GM13977 (cell line): ENCODE measurements around the gene METAP1D.
"Not testable (repeated sequence)": the region's sequence is repeated elsewhere in the genome, so short reads cannot be mapped to it uniquely, and the experiment has no call there.

ENCODE experiments used
- DNase-seq: peaks from one replicate; pipeline ENCODE4 v3.0.0; 2012; ENCODE audit warnings: low spot score
- in situ Hi-C: fragments of 300-500 bp; cut with MboI; formaldehyde crosslinking; loops from one replicate; pipeline ENCODE4 v1.12.0; 2022; ENCODE audit warnings: low sequenced_read_pairs, low pct_unique_long_range_greater_than_20kb, mixed read lengths, inconsistent platforms; ENCODE audit not compliant: unreplicated experiment
- TF ChIP-seq, protein P1 (sequence below): IDR thresholded peaks from 2 replicates; pipeline ENCODE4 v1.5.1; 2012; ENCODE audit warnings: mild to moderate bottlenecking, control low read depth; ENCODE audit not compliant: insufficient read depth; ENCODE audit errors: extremely low read depth, missing control alignments

The METAP1D gene

DNA sequence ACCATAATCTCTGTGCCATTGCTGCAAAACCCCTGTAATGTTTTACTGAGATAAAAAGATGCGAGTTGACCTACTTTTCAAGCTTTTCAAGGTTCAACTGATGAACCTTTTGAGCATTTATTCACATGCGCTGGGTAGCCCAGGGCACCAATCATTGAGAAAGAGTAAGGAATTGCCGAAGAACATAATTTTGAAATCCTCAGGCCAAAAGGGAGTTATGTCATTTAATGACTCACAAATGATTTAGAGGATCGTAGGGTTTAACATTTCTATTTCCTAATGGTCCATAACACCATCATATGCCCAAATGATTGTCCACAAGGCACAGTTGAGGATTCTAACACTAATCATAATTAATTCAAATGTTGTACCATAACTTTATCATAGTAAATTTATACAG is 65.4 kb downstream of the METAP1D start:
- no peak for DNase-seq
- in situ Hi-C loops, result no loop called here
- TF ChIP-seq, protein P1, sequence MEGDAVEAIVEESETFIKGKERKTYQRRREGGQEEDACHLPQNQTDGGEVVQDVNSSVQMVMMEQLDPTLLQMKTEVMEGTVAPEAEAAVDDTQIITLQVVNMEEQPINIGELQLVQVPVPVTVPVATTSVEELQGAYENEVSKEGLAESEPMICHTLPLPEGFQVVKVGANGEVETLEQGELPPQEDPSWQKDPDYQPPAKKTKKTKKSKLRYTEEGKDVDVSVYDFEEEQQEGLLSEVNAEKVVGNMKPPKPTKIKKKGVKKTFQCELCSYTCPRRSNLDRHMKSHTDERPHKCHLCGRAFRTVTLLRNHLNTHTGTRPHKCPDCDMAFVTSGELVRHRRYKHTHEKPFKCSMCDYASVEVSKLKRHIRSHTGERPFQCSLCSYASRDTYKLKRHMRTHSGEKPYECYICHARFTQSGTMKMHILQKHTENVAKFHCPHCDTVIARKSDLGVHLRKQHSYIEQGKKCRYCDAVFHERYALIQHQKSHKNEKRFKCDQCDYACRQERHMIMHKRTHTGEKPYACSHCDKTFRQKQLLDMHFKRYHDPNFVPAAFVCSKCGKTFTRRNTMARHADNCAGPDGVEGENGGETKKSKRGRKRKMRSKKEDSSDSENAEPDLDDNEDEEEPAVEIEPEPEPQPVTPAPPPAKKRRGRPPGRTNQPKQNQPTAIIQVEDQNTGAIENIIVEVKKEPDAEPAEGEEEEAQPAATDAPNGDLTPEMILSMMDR, result no peak

GRCh38 chr2:172066394-172066886 is 66.7 kb downstream of the METAP1D start:
- TF ChIP-seq, protein P1, result no peak
- DNase-seq, result no peak
- in situ Hi-C loops, result no loop called here

DNA sequence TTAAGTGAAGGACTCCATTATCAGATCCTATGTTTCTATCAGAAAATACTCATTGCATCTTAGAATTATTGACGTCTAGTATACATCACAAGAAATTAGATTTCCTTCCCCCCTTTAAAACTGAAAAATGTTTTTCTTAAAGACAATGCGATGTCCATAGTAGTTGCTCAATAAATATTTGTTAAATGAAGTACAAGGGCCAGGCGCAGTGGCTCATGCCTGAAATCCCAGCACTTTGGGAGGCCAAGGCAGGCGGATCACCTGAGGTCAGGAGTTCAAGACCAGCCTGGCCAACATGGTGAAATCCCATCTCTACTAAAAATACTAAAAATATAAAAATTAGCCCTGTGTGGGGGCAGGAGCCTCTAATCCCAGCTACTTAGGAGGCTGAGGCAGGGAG is 68.2 kb downstream of the METAP1D start:
- in situ Hi-C loops, result not testable (repeated sequence)

DNA sequence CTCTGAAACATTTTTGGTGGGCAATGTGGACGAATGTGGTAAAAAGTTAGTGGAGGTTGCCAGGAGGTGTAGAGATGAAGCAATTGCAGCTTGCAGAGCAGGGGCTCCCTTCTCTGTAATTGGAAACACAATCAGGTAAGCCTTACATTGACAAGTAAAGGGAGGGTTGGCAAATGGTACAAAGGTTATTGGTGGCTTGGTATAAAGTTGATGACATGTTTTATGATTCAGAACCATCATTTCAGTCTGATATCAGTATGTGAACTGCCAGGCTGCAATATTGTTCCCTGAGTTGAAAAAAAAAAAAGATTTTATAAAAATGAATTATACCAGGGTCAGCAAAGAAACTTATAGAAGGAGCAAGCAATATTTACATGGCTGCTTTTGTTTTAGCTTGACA is 71.2 kb downstream of the METAP1D start:
- in situ Hi-C loops, result no loop called here
- TF ChIP-seq, protein P1, result no peak
- no peak for DNase-seq

More for the DNA sequence above, 68.2 kb downstream of the METAP1D start:
- DNase-seq, result not testable (repeated sequence)

GRCh38 chr2:172072303-172072702 is 72.5 kb downstream of the METAP1D start:
- in situ Hi-C loops, result no loop called here
- TF ChIP-seq, protein P1, result no peak
- DNase-seq, result no peak

GRCh38 chr2:172072706-172073105 is 73.0 kb downstream of the METAP1D start:
- TF ChIP-seq, protein P1, result no peak

DNA sequence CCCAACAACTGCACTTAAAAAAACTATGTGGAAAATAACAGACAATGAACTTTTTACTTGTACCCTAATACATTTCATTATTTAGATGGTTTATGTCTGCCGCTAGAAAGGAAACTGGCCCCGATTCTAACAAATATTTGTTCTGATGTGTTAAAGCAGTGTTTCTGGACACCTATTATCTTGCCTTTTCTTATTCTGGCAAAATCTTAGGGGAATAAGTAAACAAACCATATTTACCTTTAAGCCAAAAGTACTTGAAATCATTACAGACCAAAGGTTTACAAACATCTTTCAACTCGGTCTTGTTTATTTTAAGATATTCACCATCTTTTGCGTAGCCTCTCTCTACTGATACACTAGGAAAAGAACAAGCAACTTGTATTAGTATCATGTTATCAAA is 73.8 kb downstream of the METAP1D start:
- TF ChIP-seq, protein P1, result no peak
- DNase-seq, result no peak
- in situ Hi-C loops, result no loop called here

More at GRCh38 chr2:172072706-172073105, 73.0 kb downstream of the METAP1D start:
- DNase-seq, result no peak
- in situ Hi-C loops, result no loop called here
